Measurements from ENCODE around the gene KRTAP10-9.
"Not testable (repeated sequence)": the region's sequence is repeated elsewhere in the genome, so short reads cannot be mapped to it uniquely, and the experiment has no call there.

KRTAP10-9 gene

DNA sequence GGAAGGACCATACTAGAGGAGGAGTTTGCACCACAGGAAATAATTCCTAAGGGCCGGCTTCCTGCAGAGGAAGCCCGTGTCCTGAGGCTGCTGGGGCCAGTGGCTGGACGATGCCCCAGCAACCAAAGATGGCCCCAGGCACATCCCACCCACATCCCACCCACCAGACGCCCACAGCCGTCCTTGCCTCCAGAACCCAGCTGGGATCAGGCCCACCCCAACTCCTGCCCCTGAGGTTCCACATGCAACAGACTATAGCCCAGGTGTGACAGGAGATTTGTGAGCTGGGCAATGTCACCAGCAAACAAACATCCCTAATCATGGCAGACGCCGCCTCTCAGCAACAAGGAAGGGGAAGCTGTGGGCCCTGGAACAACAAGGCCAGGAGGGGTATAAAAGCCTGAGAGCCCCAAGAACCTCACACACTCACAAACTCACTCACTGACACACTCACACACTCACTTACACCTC is at the start of gene KRTAP10-9:
Gene KRTAP10-9 (plus strand): TSS at position 421 of the 471 bp plus-strand sequence. CDS start 79 bp downstream, outside the sequence.
- no peak for DNase-seq

GRCh38 chr21:44578371-44579055 is 48.4 kb upstream of the KRTAP10-9 start:
- DNase-seq, result no peak

DNA sequence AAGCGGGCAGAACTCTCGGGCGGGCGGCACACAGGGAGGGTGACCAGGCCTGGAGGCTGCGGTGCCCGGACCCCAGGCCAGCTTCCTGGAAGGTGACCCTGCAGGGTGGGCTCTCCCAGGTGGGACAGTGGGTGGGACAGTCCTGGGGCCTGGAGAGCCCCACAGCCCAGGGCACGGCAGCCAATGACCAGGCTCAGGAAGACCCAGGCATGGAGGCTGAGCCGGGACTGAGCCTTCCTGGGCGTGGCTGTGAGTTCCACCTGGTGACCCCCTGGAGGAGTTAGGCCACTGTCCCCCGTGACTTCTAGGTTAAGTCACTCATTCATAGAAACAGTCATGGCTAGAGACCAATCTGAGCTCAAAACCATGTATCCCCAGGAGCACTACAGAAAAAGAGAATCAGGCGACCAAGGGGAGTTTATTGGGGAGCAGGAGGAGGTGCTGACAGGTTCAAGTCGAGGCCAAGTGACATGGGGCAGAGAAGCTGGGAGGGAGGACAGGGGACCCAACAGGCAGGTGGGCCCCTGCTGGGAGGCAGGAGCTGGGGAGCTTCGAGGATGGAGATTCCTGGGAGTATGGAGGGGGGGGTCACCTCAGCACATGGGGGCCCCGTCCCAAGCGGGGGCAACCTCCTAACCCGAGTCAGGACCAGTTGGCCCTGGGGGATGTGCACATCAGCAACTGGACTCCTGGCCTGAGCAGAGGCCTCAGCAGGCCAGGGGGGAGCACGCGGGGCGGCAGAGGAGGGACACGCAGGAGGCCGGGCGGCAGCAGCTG is 47.6 kb upstream of the KRTAP10-9 start:
- DNase-seq, result no peak

- no peak for DNase-seq
Measured at GRCh38 chr21:44579833-44580144, 47.1 kb upstream of the KRTAP10-9 start.

DNA sequence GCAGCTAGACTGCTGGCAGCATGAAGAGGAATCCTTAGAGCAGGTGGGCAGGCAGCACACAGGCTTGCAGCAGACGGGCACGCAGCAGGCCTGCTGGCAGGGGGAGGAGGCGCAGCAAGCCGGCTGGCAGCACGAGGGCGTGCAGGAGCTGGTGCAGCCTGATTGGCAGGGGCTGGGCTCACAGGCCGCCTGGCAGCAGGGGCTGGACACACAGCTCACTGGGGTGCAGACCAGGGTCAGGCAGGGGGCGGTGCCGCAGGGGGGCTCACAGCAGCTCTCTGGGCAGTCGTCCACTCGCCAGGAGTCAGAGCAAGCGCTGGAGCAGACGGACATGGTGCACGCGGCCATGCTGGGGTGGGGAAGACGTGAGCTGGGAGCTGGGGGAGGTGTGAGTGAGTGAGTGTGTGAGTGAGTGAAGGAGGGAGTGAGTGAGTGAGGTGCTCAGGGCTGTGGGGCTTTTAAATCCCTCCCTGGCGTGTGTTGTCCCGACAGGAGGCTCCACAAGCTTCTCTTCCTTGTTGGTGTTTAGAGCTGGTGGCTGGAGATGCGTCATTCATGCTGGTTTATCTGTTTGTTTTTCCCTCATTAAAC is 46.6 kb upstream of the KRTAP10-9 start, which contains the start of gene KRTAP10-5:
Gene KRTAP10-5 (minus strand): TSS at position 374 of the 591 bp plus-strand sequence. CDS start 26 bp downstream, at position 348.
- DNase-seq, result not testable (repeated sequence)

DNA sequence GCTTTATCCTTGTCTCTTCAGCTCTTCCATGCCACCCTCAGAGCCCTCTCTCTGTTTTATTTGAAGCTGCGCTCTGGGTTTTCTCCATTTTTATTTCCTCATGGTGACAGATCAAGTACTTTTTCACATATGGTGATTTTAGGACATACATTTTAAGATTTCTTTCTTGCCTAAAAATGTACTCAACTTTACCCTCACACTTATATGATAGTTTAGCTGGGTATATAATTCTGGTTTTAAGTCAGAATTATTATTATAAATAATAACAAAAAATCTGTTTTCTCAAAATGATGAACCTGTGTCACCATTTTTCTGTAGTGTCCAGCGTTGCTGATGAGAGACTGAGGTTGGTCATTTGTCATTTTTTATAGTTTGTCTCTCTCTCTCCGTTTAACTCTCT is 45.7 kb upstream of the KRTAP10-9 start:
- DNase-seq, result no peak

- DNase-seq, result no peak
Measured at GRCh38 chr21:44582055-44582454, 44.8 kb upstream of the KRTAP10-9 start.

DNA sequence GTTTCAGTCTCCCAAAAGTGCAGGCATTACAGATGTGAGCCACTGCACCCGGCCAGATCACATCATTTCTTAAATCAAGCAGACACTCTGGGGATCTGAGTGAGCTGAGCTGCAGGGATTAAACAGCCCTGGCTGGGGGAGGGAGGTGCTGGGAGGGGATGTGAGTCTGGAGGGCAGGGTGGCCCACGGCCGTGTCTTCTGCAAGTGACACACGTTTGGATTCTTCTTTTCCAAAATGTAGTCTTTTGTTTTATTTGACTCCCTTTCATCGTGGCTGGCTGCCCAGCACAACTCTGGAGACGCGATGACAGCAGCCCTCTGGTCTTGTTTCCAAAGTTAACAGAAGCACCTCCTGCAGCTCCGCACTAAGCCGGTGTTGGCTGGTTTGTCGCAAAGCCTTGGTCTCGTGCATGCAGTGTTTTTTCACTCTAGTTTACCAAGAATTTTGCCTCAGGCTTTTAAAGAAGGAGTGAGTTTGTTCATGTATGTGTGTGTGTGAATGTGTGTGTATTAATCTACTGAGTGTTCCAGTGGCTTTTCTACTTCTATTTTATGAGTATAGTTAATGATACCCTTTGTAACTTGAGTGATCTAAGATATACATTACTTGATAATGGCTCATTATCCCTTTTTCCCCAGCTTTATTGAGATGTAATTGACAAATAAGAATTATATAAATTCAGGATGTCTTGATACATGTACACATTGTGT is 43.6 kb upstream of the KRTAP10-9 start:
- no peak for DNase-seq

DNA sequence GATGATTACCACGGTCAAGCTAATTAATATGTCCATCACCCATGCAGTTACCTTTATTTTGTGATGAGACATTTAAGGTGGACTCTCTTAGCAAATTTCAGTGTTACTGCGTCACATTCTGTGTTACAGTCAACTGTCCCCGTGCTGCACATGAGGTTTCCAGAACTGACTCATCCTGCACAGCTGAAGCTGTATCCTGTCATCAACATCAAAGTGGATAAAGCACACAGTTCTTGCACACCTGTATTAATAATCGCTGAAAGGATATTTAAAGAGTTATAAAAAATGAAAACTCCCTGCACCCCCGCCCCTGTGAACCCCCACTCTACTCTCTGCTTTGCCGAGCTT is 43.1 kb upstream of the KRTAP10-9 start:
- DNase-seq, result peak in 1 of 2 donors; percentile 22

GRCh38 chr21:44585892-44586291 is 41.0 kb upstream of the KRTAP10-9 start:
- DNase-seq, result no peak

GRCh38 chr21:44589094-44589493 is 37.8 kb upstream of the KRTAP10-9 start:
- DNase-seq, result no peak

DNA sequence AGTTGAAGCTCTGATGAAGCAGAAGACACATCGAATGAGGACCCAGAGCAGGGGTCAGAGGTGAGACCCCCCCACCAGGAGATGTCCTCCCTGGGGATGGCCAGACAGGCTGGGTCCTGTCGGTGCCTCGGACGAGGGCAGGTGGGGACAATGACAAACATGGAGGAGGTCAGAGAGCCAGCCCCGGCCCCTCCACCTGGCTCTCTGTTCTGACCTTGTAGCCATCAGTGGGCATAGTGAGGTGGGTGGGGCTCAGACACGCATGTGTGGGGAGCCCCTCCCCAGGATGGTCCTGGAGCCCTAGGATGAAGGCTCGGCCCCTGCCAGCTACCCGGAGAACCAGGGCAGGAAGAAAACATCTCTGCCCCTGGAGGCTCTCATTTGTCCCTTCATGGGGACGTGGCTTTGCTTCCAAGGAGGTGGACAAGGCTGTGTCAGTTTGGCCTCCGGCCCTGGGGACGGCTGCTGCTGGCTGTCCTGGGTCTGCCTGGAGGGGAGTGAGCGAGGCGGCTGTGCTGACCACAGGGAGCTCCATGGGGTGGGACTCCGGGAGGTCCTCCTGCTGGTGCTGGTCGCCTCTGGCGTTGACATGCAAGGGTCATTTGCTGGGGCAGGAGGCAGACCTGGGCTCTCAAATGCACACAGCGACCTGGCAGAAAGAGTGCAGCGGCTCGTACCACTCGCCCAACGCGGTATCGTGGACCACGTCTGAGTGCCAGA is 37.1 kb upstream of the KRTAP10-9 start:
- DNase-seq, result no peak

- no peak for DNase-seq
Measured at GRCh38 chr21:44590311-44590721, 36.6 kb upstream of the KRTAP10-9 start.

GRCh38 chr21:44590897-44591800 is 35.7 kb upstream of the KRTAP10-9 start:
- not testable (repeated sequence) for DNase-seq

- DNase-seq, result not testable (repeated sequence)
Measured at GRCh38 chr21:44591801-44592130, 35.1 kb upstream of the KRTAP10-9 start.

GRCh38 chr21:44592446-44593311 is 34.2 kb upstream of the KRTAP10-9 start, which contains the start of gene KRTAP10-6:
Gene KRTAP10-6, minus strand, starts transcription at chr21:44592505. Its CDS starts 21 bp downstream, at chr21:44592484.
- no peak for DNase-seq

DNA sequence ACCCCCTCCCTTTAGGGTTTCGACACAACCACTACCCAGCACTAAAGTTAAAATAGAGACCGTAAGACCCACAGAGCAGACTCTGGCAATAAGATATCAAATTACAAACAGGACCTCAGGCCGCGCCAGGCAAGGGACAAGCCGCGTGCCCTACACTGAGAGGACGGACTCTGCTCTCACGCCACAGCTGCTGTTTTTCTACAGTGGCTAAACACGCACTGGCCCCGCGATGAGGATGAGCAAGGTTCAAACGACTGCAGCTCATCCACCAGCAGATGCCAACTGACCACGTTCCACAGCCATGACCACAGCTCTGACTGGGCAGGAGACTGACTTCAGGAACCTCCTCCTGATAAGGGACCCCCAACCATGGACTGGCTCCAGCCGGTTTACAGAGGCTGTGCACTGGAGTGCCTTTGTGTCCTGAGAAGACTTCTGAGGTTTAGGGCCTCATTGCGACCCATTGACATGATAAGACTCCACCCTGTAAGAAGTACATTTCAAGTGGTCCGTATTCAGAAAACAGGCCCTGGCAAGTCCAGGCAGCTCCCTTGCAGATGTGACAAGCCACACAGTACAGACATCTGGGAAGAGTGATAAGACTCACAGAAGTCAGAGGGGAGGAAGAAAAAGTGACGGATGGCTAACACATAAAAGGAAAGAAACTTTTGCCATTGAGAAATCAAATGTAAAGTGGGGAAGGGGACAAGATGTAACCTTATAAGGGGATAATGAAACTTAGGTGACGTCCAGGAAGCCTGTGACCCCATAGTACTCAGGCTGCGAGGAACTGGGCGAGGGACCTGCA is 33.1 kb upstream of the KRTAP10-9 start:
- DNase-seq, result no peak

DNA sequence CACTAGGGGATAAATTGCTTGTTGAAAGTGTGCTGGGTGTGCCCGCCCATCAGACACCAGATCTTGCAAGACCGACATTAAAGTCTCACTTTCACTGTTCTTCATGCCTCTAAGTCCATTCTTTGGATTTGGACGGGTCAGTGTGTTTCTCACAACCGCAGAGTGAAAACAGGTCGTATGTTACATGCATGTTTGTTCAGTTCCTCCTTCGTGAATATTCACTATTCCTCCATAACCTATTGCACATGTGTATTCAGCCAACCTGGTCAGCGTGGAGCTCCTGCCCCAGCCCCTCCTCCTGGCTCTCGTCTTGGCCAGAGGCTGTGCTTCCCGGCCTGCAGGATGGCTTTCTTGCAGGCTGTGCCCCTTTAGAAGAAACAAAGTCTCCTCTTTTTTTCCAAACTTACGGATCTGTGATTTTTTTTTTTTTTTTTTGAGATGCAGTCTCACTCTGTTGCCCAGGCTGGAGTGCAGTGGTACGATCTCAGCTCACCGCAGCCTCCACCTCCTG is 32.4 kb upstream of the KRTAP10-9 start:
- no peak for DNase-seq

DNA sequence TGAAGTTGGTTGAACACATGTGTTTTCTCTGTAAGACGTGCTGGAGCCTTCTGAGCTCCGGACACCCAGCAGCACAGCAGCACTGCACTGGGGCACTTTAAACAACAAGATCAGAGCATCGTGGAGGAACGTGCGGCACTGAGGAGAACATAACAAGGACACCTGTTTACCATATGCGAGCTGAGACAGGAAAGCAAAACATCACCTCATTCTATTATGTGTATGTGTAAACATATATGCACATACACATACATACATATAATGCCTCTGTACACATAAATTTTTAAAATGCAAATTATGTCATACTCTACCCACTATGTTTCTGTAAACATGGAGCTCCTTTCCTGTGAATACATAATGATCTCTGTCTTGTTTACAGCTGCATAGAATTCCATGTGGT is 31.4 kb upstream of the KRTAP10-9 start:
- DNase-seq, result no peak
